Sigmoid colon (tissue), 4 donors: Measurements from ENCODE around the gene ST8SIA4.

Source experiments
- EP300 ChIP-seq, 4 donors: sonication (generic); formaldehyde crosslinking; IDR thresholded peaks; one replicate each; pipeline ENCODE4 v1.6.1; 2017; ENCODE audit warnings: antibody characterized with exemption in 4 of 4
- TF ChIP-seq, protein P1 (sequence below), 4 experiments: fragments of 450-650 bp in 3 of 4; fragments of 200-600 bp in 1 of 4; IDR thresholded peaks; one replicate each; pipeline ENCODE4 v1.5.1; 2016 to 2019; ENCODE audit warnings: antibody characterized with exemption in 4 of 4, mild to moderate bottlenecking in 3 of 4, moderate library complexity in 2 of 4

DNA sequence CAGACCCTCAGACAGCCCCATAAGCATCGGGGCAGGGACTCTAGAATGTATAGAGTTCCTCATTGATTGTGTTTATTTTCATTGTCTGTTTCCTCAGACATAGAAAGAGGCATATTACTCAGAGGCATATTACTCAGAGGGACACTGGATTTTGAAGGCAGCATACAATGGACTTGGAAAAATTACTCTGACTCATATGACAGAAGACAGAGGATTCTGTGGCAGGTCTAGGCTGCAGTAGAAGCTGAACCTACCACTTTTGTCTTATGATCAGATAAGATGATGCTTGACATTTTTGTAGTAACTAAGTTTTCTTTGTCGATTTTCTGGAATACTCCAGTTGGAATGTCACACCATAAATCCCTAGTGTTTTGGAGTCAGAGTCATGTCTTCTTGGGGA, 105.2 kb downstream of the ST8SIA4 start:
- TF ChIP-seq, protein P1, sequence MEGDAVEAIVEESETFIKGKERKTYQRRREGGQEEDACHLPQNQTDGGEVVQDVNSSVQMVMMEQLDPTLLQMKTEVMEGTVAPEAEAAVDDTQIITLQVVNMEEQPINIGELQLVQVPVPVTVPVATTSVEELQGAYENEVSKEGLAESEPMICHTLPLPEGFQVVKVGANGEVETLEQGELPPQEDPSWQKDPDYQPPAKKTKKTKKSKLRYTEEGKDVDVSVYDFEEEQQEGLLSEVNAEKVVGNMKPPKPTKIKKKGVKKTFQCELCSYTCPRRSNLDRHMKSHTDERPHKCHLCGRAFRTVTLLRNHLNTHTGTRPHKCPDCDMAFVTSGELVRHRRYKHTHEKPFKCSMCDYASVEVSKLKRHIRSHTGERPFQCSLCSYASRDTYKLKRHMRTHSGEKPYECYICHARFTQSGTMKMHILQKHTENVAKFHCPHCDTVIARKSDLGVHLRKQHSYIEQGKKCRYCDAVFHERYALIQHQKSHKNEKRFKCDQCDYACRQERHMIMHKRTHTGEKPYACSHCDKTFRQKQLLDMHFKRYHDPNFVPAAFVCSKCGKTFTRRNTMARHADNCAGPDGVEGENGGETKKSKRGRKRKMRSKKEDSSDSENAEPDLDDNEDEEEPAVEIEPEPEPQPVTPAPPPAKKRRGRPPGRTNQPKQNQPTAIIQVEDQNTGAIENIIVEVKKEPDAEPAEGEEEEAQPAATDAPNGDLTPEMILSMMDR (IDR thresholded peaks at IDR 0.05), result no peak
- no peak for TF ChIP-seq EP300 (IDR thresholded peaks at IDR 0.05)
